Measurements from ENCODE around the gene CCDC157. TPM values are rescaled to one million over a fixed set of nuclear protein-coding genes. Genes with fewer than 3 reads are reported as not detected.

CCDC157 gene
- total and polyA plus RNA-seq, 4 donors = 0.53 to 1.4 (median 0.98) TPM

GRCh38 chr22:30408388-30409102, 51.7 kb downstream of the CCDC157 start:
- 83% methylated on average over 13 of the region's 13 CpGs for WGBS
- H3K36me3 ChIP-seq (ENCODE audit: control insufficient read depth in 4 of 4, insufficient read depth in 3 of 4, low read depth in 1 of 4, low read length in 3 of 4) = peaks cover 8 to 54% (median 44%) of the 10 kb centered on the region in 4 donors
- TF ChIP-seq YY1 (IDR thresholded peaks at IDR 0.05) = no peak
- no peak for TF ChIP-seq RAD21 (IDR thresholded peaks at IDR 0.05)
- TF ChIP-seq EGR1 (IDR thresholded peaks at IDR 0.05; ENCODE audit: low read depth in 2 of 2) = no peak
- TF ChIP-seq NR2F2 (IDR thresholded peaks at IDR 0.05) = peak; percentile 34
- TF ChIP-seq CTCF (IDR thresholded peaks at IDR 0.05; ENCODE audit: low read depth, low read length, missing input control) = no peak
- no peak for TF ChIP-seq HNF4A (conservative IDR thresholded peaks at IDR 0.05)
- DNase-seq (ENCODE audit: low spot score) = no peak
- H3K4me3 ChIP-seq (ENCODE audit: low read depth in 1 of 3, low read length in 3 of 3) = no peak overlapping the region
- H3K9ac ChIP-seq (ENCODE audit: low read depth in 1 of 2, low read length in 2 of 2) = no peak overlapping the region
- H3K9me3 ChIP-seq (ENCODE audit: control insufficient read depth in 4 of 4, low read length in 3 of 4) = no peaks in the 10 kb centered on the region
- H3K4me1 ChIP-seq (ENCODE audit: control insufficient read depth in 4 of 4, insufficient read depth in 4 of 4, low read length in 3 of 4) = peaks cover 7 to 73% (median 57%) of the 10 kb centered on the region in 4 donors
- no peak overlapping the region for H3K27ac ChIP-seq (ENCODE audit: low read depth in 1 of 2, low read length in 2 of 2)
- no peaks in the 10 kb centered on the region for H3K27me3 ChIP-seq (ENCODE audit: control insufficient read depth in 4 of 4, insufficient read depth in 4 of 4, low read length in 3 of 4)

GRCh38 chr22:30411780-30412179, 55.0 kb downstream of the CCDC157 start:
- H3K4me1 ChIP-seq (ENCODE audit: control insufficient read depth in 4 of 4, insufficient read depth in 4 of 4, low read length in 3 of 4) = peaks cover 3 to 74% (median 61%) of the 10 kb centered on the region in 4 donors
- H3K9me3 ChIP-seq (ENCODE audit: control insufficient read depth in 4 of 4, low read length in 3 of 4) = no peaks in the 10 kb centered on the region
- no peak for DNase-seq (ENCODE audit: low spot score)
- no peak overlapping the region for H3K9ac ChIP-seq (ENCODE audit: low read depth in 1 of 2, low read length in 2 of 2)
- WGBS = 85% methylated on average over 3 of the region's 3 CpGs
- TF ChIP-seq HNF4G (IDR thresholded peaks at IDR 0.05) (no peak), RXRA (IDR thresholded peaks at IDR 0.05) (no peak), JUND (IDR thresholded peaks at IDR 0.05) (no peak), YY1 (IDR thresholded peaks at IDR 0.05) (no peak), SP1 (IDR thresholded peaks at IDR 0.05) (no peak), GABPA (IDR thresholded peaks at IDR 0.05 in 1 of 2, conservative IDR thresholded peaks at IDR 0.05 in 1 of 2) (no peak), RAD21 (IDR thresholded peaks at IDR 0.05) (no peak), NR2F2 (IDR thresholded peaks at IDR 0.05) (no peak), CTCF (IDR thresholded peaks at IDR 0.05; ENCODE audit: low read depth, low read length, missing input control) (no peak)
- H3K27ac ChIP-seq (ENCODE audit: low read depth in 1 of 2, low read length in 2 of 2) = no peak overlapping the region
- H3K27me3 ChIP-seq (ENCODE audit: control insufficient read depth in 4 of 4, insufficient read depth in 4 of 4, low read length in 3 of 4) = no peaks in the 10 kb centered on the region
- H3K4me3 ChIP-seq (ENCODE audit: low read depth in 1 of 3, low read length in 3 of 3) = no peak overlapping the region
- peaks cover 8 to 76% (median 59%) of the 10 kb centered on the region in 4 donors for H3K36me3 ChIP-seq (ENCODE audit: control insufficient read depth in 4 of 4, insufficient read depth in 3 of 4, low read depth in 1 of 4, low read length in 3 of 4)

GRCh38 chr22:30413001-30413400, 56.2 kb downstream of the CCDC157 start:
- DNase-seq (ENCODE audit: low spot score) = no peak
- no peaks in the 10 kb centered on the region for H3K27me3 ChIP-seq (ENCODE audit: control insufficient read depth in 4 of 4, insufficient read depth in 4 of 4, low read length in 3 of 4)
- peaks cover 6 to 79% (median 65%) of the 10 kb centered on the region in 4 donors for H3K4me1 ChIP-seq (ENCODE audit: control insufficient read depth in 4 of 4, insufficient read depth in 4 of 4, low read length in 3 of 4)
- no peaks in the 10 kb centered on the region for H3K9me3 ChIP-seq (ENCODE audit: control insufficient read depth in 4 of 4, low read length in 3 of 4)
- no peak overlapping the region for H3K4me3 ChIP-seq (ENCODE audit: low read depth in 1 of 3, low read length in 3 of 3)
- WGBS = 94% methylated on average over 4 of the region's 4 CpGs
- peak overlapping the region in 1 of 2 donors; percentile 30 for H3K27ac ChIP-seq (ENCODE audit: low read depth in 1 of 2, low read length in 2 of 2)
- no peak overlapping the region for H3K9ac ChIP-seq (ENCODE audit: low read depth in 1 of 2, low read length in 2 of 2)
- H3K36me3 ChIP-seq (ENCODE audit: control insufficient read depth in 4 of 4, insufficient read depth in 3 of 4, low read depth in 1 of 4, low read length in 3 of 4) = peaks cover 5 to 81% (median 53%) of the 10 kb centered on the region in 4 donors
- TF ChIP-seq SP1 (IDR thresholded peaks at IDR 0.05) (no peak), MAX (IDR thresholded peaks at IDR 0.05) (no peak), JUND (IDR thresholded peaks at IDR 0.05) (no peak), HNF4G (IDR thresholded peaks at IDR 0.05) (no peak), RAD21 (IDR thresholded peaks at IDR 0.05) (no peak), REST (IDR thresholded peaks at IDR 0.05) (no peak), ATF3 (IDR thresholded peaks at IDR 0.05) (no peak), EGR1 (IDR thresholded peaks at IDR 0.05; ENCODE audit: low read depth in 2 of 2) (no peak), RXRA (IDR thresholded peaks at IDR 0.05) (no peak), CTCF (IDR thresholded peaks at IDR 0.05; ENCODE audit: low read depth, low read length, missing input control) (no peak), TAF1 (conservative IDR thresholded peaks at IDR 0.05) (no peak)

Measured in liver (tissue), 9 donors.